SW480 (cell line): ENCODE measurements around the gene FOXN3.

Source experiments
- DNase-seq: peaks from one replicate; pipeline ENCODE4 v3.0.0-alpha.2; 2016; ENCODE audit warnings: low spot score

Gene FOXN3

DNA sequence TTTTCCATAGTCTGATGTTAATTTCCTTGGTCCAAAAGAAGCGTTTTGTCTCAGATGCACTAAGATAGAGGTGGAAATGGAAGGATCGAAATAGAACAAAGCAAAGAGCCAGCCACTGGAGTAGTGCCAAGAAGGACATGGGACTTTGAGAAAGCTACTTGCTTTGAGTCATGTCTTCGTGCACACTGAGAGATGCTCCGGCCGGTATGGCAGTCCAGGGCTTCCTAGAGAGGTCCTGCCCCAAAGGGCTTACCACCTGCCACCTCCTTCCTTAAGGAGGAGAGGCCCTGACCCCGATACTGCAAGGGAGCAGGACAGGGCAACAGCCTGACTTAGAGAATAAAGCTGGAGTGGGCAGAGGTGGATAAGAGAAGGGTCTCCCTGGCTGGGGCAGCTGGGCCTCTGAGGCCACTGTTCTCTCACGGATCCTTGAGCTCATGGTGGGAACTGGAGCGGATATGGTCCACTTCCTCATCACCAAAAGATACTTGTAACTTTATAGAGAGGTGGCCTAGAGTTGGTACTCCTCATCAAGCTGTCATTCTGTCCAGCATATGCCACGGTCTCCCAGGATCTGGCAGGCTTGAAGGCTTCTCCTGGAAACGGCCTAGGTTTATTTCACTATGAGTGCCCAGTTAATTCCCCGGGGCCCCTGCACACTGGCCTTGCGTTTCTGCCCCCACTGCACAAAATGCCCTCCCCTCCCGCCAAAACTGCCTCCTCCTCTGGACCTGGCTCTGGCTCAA lies 57.4 kb downstream of the FOXN3 start:
- no peak for DNase-seq

DNA sequence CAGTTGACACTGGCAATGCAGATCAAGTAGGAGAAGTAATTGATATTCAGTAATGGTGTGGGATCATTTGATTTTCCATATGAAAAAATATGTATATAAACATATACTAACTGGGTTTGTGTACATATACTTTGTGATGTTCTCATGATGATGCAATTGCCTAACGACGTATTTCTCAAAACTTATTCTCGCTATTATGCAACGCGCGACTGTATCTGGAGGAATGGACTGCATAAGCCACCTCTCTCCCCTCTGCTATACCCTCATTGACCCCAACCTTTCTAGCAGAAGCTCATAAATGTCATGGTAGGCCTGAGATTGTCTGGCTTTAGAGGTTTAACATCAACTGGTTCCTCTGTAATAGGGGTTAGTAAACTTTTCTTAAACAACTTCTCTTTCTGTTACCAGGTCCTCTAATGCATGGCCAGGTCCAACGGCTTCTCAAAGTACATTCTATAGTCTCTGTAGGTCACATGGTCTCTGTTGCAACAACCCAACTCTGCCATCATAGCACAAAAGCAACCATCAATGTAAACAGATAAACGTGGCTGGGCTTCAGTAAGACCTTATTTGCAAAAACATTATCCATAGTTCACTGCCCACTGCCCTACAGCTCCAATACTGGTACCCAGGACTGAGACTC lies 59.3 kb downstream of the FOXN3 start:
- no peak for DNase-seq

DNA sequence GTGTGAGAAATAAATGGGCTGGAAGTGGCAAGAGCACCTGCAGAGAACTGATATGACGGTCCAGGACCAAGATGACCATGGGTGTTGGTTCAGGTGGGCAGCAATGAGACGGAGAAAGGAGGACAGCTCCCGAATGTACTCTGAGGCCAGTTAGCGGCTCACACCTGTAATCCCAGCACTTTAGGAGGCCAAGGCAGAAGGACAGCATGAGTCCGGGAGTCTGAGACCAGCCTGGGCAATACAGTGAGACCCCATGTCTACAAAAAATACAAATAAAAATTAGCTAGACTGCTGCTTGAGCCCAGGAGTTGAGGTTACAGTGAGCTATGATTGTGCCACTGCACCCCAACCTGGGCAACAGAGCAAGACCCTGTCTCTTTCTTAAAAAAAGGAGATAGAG lies 60.1 kb downstream of the FOXN3 start:
- DNase-seq: no peak

DNA sequence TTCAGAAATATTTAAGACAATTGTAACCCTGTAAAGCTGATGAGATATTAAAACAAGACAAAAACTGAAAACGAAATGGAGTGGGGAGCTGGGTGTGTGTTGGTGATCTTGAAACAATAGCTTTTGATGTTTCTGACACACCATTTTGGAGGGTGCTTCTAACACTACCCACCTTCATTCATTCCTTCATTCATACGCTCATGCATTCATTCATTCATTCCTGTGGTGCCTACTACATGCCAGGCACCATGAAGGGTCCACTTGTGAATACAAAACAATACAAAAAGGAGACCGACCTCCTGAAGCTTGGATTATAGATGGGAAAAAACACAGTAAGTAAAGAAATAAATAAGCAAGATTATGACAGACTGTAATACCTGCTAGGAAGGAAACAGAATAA lies 60.5 kb downstream of the FOXN3 start:
- no peak for DNase-seq

DNA sequence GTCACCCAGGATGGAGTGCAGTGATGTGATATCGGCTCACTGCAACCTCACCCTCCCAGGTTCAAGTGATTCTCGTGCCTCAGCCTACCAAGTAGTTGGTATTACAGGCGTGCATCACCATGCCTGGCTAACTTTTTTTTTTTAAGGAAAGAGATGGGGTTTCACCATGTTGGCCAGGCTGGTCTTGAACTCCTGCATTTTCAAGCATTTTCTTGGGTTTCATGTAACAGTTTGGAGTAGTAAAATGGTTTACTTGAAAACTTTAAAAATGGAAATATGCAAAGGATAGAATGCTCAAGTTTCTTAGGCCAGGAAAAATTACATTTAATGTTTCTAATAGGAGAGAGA lies 63.3 kb downstream of the FOXN3 start:
- DNase-seq: no peak

DNA sequence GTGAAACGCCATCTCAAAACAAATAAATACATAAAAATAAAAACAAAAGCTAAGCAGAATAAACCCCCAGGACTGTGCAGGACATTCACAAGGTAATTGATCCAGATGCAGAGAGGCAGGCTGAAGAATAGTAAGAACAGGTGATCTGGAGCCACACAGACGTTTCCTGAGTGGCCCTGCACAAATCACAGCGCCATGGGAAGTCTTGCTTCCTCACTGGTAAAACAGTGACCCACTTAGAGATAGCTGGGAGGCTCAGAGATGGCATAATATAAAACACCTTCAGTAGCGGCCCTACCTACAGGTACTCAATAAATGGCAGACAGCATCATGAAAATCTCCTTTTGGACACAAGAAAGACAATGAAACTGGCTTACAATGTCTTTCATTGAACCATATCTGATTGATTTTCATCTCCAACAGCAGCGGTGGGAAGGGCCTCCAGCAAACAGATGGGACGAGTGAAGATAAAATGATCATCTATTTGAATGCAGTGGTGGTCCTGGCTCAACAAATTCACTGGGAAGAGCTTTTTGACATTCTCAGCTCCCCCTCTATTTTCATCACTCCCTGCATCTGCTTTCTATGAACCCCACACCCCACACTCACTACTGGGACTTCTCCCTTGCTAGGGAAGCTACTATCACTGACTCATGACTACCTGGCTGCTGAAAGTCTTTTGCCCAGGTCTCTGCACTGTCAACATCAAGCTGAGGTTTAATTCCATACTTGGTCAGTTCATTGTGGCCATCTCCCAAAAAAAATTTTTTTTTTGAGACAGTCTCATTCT lies 63.9 kb downstream of the FOXN3 start:
- DNase-seq: no peak

DNA sequence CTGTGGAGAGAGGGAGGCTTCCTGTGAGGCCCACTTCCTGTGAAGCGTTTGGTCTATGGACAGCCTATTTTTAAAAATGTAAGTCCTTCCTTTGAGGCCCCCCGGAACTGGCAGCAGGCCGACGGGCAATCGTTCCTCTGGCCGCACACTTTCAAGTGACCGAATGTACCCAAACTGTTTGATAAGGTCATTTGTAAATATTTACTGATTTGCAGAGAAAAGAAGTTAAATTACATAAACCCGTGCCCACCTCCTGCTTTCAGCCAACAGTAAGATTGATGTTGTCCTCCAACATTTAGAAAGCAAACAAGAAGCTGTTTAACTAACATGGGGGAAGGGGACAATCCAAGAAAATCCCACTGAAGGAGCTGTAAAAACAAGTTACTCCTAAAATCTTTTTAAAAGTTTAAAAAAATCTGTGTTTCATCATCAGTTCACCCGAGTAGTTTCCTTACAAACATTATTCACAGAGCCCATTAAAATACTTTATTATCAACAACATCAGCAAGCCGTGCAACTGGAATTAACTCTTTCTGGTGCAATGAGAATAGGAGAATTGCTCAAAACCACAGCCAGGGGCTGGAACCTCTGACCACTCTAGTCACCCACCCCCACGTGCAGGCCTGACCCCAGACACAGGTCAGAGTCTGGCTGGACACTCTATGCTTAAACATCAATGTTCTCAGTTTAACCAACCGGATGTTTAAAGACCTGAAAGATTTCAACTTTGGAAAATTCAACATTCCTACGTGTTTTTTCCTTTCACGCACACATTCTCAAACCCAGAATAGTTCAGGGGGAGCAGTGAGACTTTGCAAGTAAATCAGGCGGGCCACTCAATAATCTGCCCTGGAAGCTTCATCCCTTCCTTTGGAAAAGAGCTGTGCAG lies 65.3 kb downstream of the FOXN3 start:
- no peak for DNase-seq

DNA sequence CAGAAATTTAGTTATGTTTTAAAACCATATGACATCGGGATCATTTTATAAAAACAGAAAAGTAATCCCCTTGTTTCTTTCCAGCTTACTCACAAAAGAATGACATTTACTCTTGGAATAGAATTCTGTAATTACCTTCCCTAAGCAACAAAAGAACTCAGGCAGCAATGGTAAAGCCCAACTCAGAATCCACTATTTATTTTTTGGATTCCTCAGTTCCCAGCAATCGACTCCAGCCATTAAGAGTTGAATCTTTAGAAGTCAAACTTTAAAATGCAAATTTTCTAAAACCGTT lies 65.9 kb downstream of the FOXN3 start:
- DNase-seq: no peak

DNA sequence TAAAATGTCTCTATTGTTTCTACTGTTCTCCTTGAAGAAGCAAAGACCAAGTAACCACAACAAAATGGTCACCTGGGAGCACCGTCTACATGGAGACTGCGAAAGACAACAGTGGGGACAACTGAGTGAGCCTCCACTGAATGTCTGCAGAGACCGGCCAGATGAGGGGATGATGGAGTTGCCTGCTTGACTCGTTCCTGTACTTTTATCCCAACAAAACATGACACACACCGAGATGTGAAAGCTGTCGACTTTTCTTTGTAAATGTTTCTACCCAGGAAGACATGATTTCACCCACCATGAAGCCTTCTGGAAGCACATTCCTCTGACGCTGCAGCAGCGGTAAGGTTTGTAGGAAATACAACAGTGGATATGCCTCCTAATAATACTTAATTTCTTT lies 66.9 kb downstream of the FOXN3 start:
- DNase-seq: no peak

DNA sequence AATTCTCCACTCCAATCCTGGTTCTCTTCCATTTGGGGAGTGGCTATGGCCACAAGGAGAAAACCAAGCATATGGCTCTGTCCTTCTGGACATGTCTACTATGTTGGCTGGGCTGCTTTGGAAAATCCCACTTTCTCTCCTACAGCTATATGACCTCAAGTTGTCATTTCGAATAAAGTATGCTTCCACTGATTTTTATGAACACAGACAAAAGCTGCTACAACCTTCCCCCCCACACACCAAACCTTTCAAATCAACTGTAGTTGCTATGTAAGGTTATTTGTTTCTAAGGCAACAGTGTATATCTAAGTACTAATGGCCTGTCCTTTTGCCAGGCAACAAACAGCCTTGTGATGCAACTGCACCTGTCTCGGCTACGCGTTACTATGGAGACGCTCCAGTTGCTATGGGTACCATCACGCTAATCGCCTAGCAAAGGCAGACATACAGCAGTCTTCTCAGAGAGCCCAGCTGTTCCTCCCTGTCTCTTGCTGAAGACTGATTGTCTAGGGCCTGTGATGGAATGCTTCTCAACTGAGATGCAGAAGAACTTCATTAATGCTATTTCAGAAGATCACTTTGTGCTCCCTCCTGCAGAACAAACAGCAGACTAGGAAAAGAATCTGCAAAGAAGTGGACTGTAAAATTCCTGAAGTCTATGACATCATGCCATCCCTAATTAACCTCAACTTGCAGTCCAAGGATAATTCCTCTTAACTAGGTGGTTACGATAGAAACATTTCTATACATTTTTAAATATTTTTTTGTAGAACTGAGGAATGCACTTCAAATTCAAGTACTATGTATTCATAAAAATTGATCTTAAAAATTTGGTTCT lies 67.6 kb downstream of the FOXN3 start:
- DNase-seq: no peak

DNA sequence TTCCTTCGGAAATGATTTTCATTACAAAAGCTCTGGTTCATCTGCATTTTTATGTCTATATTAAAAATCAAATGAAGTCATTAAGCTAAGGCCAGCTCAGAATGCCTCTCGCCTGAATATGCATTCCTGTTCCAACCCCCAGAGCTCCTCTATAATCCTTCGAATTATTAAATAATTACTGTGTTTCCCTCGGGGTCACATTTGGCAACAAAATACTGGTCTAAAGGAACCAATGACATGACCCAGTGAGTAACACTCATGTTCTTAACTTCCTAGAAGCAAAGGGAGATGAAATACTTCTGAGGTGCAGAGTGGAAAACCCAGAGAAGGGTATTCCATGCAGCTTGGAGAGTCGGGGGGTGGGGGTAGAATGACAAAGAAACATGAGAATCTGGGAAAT lies 68.3 kb downstream of the FOXN3 start:
- DNase-seq: no peak

DNA sequence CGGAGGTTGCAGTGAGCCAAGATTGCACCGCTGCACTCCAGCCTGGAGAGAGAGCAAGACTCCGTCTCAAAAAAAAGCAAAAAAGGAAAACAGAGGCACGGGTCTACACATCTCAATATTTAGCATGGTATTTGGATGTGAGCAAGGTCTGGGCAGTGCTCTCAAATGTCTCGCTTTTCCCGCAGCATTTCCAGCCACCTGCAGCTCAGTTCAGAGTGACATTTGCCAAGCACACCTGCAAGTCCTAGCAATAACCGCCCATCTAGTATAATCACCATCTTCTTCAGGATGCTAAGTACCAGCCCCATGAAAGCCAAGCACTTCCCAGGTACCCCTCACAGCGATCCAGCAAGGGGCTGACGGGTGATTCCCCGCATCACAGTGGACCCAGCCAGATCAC lies 69.1 kb downstream of the FOXN3 start:
- DNase-seq: no peak

DNA sequence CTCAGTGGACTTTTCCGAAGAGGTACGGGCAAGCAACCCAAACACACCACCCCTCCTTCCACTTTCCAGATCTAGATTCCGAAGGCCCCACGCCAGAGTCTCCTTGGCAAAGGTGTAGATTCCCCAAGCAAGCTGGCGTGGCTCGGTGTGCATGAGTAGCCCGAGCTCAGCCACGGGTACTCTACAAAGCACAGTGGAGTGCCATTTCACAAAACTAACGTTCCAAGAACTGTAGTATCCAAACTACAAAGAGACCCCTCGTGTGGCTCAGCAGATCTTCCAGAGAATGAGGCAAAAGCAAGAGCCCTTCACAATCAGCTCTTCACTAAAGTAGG lies 72.1 kb downstream of the FOXN3 start:
- DNase-seq: no peak

DNA sequence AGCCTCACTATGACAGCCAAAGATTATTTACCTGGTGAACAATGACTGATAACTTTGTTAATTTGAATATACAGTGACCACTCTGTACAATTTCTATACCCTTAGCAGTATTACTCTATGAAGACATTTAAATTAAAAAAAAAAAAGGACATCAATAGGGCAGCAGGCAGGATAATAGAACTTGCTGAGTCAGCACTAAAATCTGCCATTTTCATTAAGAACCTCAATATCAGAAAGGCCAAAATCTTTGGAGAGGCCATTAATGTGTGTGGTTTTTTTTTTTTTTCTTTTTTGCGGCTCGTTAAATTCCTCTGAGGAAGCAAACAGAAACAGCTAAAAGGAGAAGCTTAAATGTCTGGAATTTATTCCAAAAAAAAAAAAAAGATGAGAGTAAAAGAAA lies 73.7 kb downstream of the FOXN3 start:
- DNase-seq: no peak

DNA sequence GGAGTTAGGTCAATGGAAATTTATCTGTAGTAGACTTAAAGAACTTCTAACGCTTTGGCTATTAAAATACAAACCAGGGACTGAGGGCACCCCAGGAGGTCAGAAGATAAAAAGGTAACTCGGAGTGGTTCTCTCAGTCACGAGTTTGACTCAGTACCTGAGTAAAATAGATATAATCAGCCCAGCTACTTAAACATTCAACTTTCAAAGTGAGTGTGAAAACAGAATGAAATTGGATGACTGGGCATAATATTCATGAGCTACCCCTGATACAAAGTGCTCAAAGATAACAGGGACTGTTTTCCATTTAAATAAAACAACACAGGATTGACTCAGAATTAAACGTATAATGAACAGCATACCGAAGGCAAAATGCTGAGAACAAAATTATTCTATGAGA lies 75.0 kb downstream of the FOXN3 start:
- no peak for DNase-seq

DNA sequence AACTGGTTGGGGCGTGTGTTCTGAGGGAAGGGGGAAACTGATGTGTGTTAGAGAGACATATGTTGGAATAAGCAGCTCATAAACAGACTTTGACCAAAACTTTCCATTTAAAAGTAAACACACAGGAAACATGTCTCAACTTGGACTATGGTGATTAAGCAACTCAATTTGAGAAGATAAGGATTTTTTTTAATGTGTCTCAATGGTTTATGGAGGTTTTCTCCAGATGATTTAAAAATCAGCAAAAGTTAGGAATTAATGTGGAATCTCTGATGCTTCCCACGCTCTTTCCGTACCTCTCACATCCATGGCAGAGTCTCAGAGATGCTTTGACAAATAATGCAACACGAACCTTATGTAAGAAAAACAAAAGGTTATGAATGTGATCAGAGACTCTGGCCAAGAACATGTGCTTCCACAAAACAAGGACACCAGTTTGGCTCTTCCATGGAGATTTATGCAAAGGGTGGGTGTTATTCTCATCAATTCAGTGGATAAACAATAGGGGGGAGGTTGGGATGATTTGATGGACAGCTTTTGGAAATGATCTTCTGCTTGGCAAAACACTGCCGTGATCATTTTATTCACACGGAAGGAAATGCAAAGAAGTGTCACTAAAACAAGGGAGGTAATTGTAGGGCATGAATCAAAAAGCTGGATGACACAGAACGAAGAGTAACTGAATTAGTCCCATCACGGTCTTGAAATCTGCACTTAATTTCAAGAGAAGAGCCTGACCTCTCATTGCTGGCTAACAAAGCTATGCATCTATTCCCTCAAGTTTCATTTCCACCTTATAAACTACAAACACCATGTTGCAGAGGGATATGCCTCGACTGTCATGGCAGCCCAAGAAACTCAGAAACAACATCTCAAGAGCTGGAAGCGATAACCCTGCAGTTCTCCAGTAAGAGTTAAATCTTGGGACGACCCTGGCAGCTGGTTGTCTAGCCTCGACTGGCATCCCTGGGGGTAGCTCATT lies 76.5 kb downstream of the FOXN3 start:
- DNase-seq: no peak

DNA sequence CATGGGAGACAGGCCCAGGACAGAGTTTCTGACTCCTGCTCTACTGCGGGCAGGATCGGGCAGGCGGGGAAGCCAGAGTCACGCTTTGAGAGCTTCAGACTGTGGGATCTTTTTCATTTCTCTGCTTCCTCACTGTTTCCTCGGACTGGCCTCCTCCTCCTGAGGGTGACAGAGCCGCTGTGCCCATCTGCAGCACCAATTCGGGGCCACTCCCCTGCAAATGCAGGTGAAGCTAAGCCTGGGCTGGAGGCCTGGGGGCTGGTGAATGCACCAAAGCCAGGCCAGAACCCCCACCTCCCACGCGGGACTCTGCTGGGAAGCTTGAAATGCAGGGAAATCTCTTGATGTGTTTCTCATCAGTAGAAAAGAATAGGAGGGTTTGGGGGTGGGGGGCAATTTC lies 77.5 kb downstream of the FOXN3 start:
- no peak for DNase-seq

DNA sequence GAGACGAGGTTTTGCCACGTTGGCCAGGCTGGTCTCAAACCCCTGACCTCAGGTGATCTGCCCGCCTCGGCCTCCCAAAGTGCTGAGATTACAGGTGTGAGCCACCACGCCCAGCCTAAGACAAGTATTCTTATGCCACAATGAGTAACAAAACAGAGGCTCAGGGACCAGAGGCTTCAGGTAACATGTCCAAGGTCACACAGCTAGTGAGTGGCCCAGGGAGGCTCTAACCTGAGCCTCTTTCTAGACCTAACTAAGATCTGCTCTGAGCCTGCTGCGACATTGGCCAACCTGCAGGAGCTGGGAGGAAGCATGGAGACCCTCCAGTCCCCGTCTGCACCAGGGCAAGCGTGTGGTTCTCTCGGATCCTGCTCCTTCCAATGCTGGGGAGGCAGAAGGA lies 77.9 kb downstream of the FOXN3 start:
- no peak for DNase-seq

DNA sequence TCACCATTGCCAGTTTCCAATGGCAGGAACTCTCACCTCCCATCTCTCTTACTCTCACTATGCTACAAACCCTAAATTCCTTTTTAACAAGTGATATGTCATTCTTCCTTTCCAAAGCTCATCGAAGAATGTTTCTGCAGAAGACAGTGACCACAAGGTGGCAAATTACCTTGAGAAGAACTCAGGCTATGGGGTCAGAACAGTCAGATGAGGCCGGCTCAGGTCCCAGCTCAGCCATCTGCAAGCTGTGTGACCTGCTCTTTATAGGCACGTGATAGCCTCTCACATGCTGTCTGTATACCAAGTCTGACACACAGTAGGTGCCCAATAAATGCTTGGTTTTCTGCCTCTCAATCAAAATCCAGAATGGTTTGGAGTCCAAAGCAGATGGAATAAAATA lies 80.7 kb downstream of the FOXN3 start:
- DNase-seq: peak; percentile 37

DNA sequence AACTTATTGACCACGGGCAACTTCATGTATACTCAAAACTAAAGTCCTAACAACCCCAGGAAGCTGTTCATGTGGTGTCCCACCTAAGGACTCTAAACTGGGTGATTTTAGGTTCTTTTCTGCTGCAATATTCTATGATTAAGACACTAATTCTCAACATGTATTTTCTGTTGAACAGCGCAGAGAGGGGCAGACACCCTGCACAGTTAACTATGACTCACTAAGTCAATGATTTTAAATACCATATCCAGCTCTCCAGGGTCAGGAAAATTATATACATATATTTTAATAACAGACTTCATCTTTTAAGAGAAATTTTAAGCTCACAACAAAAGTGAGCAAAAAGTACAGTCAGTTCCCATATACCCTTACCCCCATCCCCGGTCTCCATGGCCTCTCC lies 85.0 kb downstream of the FOXN3 start:
- DNase-seq: no peak

DNA sequence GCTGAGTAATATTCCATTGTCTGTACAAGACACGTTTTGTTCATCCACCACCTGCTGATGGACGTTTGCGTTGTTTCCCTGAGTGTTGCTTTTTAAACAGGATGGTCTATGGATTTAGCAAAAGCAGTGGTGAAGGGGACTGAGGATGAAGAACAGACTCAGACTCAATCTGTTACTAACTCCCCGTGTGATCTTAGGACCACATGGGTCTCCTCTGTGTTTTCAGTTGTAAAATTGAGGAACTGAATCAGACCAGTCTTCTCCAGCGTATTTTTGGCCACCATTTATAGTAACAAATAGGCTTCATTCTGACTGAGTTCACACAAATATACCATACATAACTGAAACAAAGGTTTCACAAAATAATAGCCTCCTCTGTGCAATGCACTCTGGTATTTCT lies 85.6 kb downstream of the FOXN3 start:
- DNase-seq: no peak
